ENCODE data around the gene SPDYA.
A peak's percentile ranks its signal among the peaks of the same experiment; 100 is the strongest.

Gene SPDYA

DNA sequence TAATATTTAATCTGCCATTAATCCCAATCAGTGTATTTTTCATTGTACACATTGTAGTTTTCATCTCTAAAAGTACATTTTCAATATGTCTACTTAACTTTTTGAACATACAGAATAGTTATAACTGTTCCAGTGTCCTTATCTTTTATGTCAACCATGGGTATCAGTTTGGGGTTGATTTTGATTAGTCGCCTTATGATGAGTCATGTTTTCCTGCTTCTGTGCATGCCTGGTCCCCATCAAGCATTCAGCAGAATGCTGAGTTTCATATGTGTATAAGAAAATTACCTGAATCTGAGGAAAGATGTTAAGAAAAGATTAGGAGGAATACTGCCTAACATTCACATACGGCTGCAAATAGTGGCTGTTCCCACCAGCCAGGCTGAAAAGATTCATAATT is 17.7 kb downstream of the SPDYA start:
- DNase-seq: no peak

DNA sequence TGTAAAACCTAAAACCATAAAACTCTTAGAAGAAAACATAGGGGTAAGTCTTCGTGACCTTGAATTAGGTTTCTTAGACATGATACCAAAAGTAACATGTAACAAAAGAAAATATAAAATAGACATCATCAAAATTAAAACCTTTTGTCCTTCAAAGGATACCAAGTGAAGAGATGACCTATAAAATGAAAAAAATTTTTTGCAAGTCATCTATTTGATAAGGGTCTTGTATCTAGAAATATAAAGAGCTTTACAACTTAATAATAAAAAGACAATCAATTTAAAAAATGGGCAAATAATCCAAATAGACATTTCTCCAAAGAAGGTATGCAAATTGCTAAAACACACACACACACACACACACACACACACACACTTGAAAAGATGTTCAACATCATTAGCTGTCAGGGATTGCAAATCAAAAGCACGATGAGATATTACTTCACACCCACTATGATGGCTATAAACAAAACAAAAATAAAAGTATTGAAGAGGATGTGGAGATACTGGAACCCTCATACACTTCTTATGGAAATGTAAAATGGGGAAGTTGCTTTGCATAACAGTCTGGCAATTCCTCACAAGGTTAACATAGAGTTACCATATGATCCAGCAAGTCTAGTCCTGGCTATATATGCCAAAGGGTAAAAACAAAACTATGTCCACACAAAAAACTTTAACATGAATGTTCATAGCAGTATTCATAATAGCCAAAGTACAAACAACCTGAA is 23.3 kb downstream of the SPDYA start:
- DNase-seq: no peak

DNA sequence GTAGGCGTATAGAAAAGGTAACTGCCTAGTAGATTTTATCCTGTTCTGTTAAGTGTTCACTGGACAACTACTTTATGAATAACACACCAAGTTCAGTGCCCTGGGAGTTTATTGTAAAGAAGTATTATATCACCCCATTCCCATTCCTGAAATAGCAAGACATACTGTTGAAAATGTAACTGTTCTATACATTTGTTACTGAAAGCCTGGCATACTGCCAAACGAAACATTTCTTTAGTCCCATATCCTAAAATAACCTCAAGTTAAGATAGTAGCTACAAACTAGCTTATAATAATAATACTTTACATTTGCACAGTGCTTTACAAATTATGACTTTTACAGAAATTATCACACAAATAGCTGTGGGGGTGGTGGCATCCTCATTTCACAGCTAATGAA is 25.1 kb downstream of the SPDYA start:
- no peak for DNase-seq

DNA sequence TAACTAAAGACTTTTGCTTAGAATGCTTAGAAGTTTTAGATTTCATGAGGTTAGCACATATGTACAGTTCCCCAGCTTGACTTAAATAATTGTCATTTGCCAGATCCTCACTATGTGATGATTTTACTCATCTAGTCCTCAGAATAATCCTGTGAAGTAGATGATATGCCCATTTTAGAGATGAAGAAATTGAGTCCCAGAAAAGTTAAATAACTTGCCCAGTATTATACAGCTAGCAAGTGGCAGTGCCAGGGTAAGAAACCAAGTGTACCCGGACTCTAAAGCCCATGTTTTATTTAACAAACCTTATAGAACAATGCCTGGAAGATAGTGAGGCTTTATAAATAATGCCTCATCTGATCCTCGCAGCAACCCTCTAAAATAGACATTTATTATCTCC is 28.3 kb downstream of the SPDYA start:
- no peak for DNase-seq

DNA sequence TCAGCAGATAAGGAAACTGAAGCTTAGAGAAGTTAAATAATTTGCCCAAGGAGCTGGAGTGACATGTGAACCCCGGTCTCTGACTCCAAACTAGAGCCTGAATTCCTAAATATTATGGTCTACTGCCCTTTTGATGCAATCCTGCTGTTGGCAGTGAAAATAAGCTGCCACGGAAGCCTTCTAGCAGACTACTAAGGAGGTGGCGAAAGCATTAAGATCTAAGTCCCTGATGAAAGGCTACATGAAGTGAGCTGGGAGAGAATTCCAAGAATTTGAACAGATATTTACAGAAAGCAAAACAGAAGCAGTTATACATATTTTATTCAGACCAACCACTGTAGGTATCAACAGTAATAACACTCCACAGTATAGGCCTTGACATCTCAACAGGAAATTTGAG is 31.4 kb downstream of the SPDYA start:
- DNase-seq: no peak

DNA sequence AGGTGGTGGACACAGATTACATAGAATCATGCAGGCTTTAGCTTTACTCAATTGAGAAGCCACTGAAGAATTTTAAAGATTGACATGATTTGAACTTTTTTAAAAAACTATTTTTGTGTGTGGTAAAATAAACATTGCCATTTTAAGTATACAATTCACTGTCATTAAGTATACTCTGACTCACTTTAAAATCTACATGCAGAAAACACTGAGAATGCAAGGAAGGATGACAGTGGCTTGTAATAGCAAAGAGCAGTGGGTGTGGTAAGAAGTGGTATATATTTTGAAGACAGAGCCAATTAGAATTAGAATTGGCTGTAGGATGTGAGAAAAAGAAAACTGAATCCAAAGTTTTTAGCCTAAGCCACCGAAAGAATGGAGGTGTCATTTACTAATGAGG is 44.6 kb downstream of the SPDYA start:
- no peak for DNase-seq

DNA sequence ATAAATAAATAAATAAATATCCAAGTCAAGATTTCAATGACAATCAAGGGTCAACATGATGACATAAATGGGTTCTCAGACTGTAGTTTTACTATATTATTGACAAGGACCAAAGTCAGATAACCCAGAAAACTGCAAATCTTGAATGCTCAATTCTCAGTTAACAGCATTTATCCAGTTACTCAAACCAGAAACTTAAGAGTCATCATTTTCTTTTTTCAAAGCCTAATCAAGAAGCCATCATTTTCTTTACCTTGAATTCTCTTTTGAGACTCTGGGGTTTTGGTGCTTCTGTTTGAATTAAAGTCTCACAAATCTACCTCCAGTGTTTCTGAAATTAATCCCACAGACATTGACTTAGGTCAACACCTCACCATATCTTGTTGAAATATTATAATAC is 45.3 kb downstream of the SPDYA start:
- no peak for DNase-seq

DNA sequence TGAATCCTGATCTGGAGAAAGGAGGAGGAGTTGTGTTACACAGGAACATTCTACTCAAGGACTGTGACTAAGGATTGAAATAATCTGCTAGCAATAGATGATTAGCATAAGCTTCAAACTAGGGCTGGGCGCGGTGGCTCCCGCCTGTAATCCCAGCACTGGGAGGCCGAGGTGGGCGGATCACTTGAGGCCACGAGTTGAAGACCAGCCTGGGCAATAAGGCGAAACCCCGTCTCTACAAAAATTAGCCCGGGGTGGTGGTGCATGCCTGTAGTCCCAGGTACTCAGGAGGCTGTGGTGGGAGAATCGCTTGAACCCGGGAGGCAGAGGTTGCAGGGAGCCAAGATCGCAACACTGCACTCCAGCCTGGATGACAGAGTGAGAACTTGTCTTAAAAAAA is 58.0 kb downstream of the SPDYA start:
- DNase-seq: no peak

DNA sequence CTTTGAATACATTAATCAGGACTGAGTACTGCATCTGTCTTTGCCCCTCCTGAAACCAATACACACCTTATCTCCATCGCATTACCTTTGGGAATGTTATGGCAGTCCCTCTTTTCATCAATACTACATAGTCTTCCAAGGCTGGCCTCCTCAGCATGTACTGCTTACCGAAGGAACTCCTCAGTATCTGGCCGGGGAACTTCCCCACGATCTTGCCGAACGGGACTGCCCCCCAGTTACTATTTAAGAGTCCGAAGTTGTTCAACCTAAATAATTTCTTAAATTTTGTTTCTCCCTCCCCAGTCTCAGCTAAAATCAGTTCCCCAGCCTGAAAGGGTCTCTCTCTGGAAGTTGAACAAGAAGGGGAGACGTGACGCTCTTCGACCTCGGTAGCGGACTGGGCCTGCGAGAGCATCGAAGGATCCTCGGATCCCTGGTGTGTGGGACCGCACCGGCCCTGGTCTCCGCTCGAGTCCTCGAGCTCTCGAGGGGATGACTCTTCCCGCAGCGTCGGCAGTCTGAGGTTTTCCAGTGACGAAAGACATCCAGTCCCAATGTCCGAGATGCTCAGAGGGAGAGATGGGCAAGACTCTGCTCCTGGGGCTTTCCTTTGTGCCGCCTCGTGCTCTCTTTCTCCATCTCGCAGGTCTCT is 59.0 kb downstream of the SPDYA start:
- no peak for DNase-seq

DNA sequence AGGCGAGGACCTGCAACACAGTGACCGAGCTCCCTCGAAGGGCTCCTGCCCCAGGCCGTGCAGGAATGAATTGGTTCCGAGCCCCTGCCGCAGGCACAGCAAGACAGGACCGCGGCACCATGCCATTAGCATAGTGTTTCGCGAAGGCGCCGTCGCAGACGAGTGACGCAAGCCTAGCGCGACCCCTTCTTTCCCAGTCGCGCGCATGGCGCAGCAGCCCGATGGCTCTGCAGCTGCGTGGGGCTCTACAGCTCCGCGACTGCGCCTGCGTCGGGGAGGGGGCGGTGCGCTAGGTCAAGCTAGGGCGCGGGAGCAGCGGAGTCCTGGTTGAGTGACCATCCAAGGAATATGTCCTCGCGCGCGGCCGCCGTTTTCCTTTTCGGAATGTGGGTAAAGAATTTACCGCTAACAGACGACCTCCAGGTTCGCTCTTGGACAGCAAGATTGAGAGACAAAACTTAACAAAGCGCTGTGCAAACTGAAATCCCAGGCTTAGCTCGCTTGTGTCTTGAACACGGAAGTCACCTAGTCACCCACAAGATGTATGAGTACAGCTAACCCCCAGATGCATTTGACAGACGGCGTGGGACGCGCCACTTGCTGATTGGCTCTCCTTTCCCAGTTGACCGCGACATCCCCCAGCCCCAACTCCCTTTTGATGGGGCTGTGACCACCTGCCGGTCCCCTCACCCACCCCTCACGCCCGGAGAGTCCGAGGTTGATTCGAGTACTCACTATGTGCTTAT is 59.7 kb downstream of the SPDYA start, which contains the start of gene TRMT61B:
TRMT61B (minus strand) TSS at position 164 of the 746 bp plus-strand sequence; CDS start at position 132, 32 bp downstream.
- peak; percentile 96 to 97 for DNase-seq

DNA sequence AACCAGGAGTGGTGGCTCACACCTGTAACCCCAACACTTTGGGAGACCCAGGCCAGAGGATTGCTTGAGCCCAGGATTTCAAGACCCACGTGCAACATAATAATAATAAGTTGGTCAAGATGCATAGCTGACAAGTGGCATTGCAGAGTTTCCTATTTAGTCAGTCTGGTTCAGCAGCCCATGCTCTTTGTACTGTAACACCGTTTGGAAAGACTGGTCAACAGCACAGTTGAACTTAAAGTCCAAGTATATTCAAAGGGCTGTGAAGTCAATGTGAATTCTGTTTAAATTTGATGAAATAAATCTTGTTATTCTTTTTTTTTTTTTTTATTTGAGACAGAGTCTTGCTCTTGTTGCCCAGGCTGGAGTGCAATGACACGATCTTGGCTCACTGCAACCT is 61.0 kb downstream of the SPDYA start:
- DNase-seq: no peak

DNA sequence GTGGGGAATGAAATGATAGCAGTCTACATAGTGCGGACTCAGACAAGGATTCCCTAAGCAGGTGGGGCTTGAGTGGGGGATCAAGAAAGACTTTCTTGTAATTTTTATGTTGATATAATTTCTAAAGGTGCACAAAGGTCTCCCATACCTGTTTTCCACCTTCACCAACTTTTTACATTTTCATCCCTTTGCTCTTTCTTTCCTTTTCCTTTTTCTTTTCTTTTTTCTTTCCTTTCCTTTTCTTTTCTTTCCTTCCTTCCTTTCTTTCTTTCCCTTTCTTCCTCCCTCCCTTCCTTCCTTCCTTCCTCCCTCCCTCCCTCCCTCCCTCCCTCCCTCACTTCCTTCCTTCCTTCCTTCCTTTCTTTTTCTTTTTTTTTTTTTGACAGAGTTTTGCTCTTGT is 69.6 kb downstream of the SPDYA start:
- no peak for DNase-seq

DNA sequence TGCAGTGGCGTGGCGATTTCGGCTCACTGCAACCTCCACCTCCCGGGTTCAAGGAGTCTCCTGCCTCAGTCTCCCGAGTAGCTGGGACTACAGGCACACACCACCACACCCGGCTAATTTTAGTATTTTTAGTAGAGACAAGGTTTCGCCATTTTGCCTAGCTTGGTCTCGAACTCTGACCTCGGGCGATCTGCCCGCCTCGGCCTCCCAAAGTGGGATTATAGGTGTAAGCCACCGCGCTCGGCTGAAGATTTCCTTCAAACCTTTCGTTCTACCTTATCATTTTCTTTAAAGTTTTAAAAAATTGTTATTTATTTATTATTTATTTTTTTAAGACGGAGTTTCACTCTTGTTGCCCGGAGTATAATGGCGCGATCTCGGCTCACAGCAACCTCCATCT is 82.9 kb downstream of the SPDYA start:
- no peak for DNase-seq

DNA sequence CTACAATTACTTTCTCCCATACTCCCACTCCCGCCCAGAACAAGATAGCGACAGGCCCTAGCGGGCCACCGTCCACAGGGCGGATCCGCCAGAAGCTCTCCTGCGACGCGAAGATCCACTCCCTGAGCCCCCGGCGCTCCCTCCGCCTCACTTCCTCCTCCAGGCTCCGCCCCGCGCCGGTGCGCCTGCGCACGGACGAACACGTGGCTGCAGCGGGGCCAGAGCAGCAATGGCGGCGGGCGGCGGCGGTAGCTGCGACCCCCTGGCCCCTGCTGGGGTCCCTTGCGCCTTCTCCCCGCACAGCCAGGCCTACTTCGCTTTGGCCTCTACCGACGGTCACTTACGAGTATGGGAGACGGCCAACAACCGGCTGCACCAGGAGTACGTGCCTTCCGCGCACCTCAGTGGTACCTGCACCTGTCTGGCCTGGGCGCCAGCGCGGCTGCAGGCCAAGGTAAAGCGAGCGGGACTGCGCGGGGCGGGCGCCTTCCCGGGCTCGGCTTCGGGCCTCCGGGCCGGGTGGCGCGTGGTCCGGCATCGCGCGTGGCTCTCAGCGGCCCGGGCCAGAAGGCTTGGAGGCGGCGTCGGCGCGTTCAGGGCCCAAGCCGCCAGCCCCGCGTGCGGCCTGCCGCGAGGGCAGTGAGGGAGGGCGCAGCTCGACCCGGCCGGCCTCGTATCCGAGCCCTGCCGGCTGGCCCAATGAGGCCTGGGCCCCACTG is 84.0 kb downstream of the SPDYA start, which contains the start of gene WDR43:
WDR43 (plus strand) TSS at position 198 of the 719 bp plus-strand sequence; CDS start at position 230, 32 bp downstream.
- DNase-seq: peak; percentile 95 to 97

DNA sequence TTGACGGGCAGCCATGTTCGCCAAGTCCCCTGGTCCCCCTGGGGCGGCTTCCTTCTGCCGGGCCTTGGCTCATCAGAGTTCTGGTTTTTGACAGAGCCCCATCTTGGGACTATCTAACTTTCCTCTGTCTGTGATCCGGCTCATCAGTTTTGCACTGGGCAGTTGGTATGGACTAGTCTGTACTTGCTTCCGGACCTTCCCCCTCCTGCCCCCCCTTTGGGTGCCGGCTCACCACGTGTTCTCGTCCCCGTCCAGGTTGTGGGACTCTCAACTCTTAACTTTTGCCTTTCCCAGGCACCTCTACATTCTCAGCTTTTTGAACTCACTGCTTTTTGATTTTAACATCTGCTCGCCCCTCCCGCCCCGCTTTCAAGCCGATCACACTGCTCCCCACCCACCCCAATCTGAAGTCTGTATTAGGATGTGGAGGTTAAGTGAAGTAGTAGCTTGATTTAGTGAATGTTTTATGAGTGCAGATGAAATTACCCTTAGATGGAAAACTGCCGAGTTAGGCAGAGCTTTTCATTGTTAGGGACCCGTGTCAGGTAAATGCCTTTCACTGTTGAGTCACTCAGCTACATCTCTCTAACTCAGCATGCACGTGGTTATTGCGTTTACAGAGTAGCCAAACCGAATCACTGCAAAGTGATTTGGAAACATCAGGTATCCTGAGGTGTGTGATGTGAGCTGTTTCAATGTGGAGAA is 84.7 kb downstream of the SPDYA start:
- no peak for DNase-seq

DNA sequence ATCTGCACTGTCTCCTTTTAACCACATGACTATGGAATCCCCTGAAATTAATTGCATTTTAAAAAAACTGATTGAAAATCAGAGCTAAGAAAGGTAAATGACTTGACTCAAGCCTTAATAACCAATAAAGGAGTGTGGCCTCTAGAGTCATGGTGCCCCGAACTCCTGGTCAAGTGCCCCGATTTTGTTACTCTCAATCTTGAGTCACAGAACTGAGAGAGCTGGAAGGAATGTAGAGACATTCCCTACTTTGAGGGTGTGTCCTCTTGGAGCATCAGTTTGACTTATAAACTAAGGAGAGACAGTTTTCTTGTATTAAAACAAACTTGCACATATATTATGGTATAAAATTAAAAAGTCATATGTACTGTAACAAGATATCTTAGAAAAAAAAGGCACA is 86.3 kb downstream of the SPDYA start:
- no peak for DNase-seq

DNA sequence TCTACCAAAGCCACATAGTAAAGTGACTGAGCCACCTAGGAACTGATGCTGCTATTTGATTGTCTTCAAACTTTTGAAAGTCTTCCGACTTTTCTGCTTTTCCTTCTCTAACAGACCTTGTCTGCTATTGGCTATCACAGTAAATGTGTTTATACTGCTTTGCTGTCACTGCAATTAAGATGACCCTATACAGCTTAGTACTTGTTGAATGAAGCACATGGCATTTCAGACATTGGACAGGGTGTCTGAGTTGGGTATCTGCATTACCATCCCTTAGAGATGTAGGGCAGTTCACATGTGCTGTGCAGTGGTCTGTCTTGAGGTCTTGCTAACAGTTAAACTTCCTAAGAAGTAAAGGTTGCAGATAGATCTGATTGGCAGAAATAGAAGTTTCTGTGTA is 87.4 kb downstream of the SPDYA start:
- no peak for DNase-seq

All from NCI-H187 (cell line).